HG03139 (cell line): ENCODE data around the gene LMF1.

Source experiments
- ATAC-seq: cut with Tn5 transposase; IDR thresholded peaks from one replicate; pipeline ENCODE4 v1.9.1; 2021; ENCODE audit not compliant: unreplicated experiment

The LMF1 gene

GRCh38 chr16:916035-916799 lies 54.6 kb downstream of the LMF1 start:
- ATAC-seq = no peak

DNA sequence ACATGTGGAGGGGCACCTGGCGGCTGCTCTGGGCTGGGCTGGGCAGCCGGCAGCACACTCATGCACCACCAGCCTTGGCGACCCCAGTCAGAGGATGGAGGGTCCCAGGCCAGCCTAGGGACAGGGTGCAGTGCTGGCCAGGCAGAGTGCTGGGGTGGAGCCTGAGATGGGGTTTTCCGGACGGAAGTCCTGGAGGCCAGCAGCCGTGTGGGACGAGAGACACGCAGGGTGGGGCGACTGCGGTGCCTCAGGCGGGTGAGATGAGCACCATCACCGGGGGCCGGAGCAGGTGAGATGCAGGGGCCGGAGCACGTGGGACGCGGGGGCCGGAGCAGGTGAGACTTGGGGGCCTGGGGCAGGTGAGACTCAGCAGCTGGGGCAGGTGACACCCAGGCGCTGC lies 55.2 kb downstream of the LMF1 start:
- ATAC-seq = no peak

- ATAC-seq = no peak
Measured at GRCh38 chr16:914440-914839, 56.3 kb downstream of the LMF1 start.

DNA sequence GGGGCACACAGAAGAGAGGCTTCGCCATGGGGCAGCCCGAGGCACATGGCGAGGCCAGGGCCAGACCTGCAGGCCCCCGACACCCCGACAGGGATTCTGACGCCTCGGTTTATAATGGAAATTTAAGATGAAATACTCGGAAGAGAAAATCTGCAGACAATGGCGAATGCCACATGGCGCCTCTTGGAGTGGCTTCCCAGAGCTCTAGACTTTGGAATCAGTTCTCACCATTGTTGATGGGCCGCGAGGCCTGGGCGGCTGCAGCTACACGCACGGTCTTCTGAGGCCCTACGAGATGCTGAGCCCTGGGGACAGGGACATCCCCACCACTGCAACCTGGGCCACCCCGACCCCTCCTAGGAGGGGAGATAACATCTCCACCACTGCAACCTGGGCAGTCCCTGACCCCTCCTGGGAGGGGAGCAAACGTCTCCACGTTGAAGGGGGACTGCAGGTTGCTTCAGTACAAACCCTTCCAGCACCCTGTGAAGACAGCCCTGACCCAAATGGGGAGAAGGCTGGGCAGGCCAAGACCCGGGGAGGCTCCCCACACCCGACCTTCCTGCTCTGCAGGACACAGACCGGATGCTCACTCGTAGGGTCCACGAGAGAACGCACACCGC lies 56.9 kb downstream of the LMF1 start:
- no peak for ATAC-seq

GRCh38 chr16:912684-913613 lies 57.8 kb downstream of the LMF1 start:
- ATAC-seq = no peak

- no peak for ATAC-seq
Measured at GRCh38 chr16:912322-912683, 58.5 kb downstream of the LMF1 start.

DNA sequence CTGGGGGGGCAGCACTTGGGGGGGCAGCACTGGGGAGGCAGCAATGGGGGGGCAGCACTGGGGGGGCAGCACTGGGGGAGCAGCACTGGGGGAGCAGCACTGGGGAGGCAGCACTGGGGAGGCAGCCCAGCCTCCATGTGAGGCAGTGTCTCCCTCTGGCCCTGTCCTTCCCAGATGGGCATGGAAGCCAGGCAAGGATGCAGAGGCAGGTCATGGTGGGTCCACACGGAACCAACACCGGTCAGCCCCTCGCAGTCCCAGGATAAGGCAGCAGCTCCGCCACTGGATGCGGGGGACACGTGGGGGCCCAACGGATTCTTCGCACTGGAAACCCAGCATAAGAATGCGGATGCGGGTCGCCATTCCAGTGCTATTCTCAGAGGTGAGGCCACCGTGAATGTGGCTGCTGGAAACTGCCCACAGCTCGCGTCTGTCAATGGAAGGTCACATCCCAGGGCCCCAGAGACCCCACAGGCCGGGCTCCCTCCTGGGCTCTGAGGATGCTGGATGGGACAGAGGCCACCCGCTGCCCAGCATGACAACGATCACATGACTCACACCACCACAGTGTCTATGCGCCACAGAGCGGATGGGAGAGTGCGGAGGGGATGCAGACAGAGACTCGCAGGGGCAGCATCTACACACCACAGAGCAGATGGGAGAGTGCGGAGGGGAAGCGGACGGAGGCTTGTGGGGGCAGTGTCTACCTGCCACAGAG lies 59.0 kb downstream of the LMF1 start:
- ATAC-seq = no peak

GRCh38 chr16:911101-911500 lies 59.7 kb downstream of the LMF1 start:
- ATAC-seq = no peak

DNA sequence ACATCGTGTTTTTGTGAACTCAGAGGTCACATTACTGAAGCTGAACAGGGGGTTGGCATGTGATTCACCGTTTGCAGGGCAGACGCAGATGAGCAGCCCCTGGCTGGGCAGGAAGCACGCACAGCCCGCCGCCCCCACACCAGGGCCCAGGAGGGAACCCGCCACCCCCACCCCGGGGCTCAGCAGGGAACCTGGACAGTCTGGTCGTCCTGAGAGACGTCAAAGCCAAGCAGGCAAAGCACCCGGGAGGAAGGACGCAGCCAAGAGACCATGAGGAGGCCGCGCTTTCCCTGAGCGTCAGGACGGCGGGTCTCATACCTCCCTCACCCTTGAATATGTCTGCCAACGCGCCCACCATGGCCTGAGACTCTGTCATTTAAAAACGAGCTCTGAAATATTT lies 60.6 kb downstream of the LMF1 start:
- no peak for ATAC-seq

- ATAC-seq = no peak
Measured at GRCh38 chr16:909281-910000, 61.3 kb downstream of the LMF1 start.

DNA sequence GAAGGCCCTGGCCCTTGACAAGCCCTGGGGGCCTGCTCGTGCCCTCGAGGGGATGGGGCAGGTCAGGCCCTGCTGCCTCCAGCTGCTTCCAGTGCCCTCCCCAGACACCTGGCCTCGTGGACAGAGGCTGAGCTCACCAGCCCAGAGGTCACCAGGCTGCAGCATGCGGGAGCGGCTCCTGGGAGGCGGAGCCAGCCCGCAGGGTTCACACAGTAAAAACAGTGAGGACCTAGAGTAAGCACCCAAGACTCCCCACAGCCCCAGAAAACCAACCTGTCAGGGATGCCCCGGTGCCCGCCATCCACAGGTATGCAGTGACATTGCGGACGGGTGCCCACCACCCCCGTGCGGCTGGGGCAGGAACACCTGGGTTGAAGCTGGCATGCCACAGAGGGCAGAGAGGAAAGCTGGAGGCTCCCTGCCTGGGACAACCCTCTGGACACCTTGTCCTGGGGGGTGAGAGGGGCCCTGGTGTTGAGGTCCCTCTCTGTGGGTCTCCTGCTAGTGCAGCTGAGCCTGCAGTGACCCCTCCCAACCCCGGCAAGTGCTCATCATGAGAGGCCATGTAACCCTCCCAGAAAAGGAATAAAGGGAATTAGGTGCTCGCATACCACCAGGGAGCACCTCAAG lies 62.1 kb downstream of the LMF1 start:
- ATAC-seq = no peak

GRCh38 chr16:907842-908241 lies 62.9 kb downstream of the LMF1 start:
- no peak for ATAC-seq

- no peak for ATAC-seq
Measured at GRCh38 chr16:907361-907760, 63.4 kb downstream of the LMF1 start.

GRCh38 chr16:906296-906695 lies 64.5 kb downstream of the LMF1 start:
- no peak for ATAC-seq

DNA sequence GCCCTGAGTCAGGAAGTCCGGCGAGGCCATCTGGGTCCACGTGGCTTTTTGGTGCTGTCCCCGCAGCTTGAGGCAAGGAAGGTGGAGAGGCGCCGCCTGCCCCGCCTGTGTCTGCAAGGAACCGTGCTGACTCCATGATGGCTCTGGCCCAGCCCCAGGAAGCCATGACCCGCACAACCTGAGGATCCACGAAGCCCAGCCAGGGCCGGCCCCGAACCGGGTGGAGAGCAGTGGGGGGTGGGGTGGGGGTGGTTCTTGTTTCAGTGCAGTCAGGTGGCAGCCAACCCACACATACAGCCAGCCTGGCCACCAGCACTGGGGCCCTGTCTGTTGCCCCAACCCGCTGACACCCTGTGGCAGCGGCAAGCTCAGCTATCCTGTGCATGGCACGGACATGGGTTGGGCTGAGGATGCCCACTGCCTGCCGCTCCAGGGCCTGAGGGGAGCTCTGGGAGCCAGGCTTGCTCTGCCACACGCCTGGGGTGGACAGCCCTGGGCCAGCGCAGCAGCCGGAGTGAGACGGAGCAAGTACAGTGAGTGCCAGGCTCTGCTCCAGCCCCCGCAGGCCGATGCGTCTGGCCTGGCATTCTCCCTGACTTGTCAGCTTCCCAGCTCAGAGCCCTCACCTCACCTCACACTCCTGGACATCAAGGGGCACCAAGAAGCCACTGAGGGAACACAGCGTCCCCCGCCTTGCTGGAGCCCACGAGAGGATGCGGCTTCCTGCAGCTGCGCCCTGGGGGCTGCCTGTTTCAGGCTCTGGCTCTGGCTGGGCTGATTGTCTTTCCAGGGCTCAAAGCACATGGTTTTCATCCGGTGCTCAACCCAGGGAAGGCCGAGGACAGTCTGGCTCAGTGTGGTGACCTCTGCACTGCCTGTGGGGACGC lies 68.8 kb downstream of the LMF1 start:
- ATAC-seq = no peak

GRCh38 chr16:901149-901548 lies 69.6 kb downstream of the LMF1 start:
- no peak for ATAC-seq

DNA sequence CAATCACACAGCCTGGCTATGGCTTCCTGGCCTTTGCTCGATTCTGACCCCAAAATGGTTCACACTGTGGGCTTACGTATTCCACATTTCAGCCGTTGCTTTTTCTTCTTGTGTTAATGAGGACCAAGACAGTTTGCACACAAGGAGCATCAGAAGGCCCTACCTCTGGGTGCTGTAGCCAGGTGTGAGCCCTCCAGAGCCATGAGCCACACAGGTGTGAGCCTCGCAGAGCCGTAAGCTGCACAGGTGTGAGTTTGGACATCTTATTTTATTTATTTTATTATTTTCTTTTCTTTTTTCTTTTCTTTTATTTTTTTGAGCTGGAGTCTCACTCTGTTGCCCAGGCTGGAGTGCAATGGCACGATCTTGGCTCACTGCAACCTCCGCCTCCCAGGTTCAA lies 70.6 kb downstream of the LMF1 start:
- ATAC-seq = no peak

GRCh38 chr16:899683-900060 lies 71.1 kb downstream of the LMF1 start:
- ATAC-seq = no peak
